Natural killer cell (primary cell): ENCODE data around the gene PPP1R36. TPM values are rescaled to one million over a fixed set of nuclear protein-coding genes. Genes with fewer than 3 reads are reported as not detected.

Experiments used
- ATAC-seq, 3 donors: fragments of 150-1000 bp in 2 of 3; fragments of 200-7000 bp in 1 of 3; cut with Tn5 transposase; 1 replicate in 1 of 3; 2 replicates in 2 of 3; pipeline ENCODE4 v1.10.0; 2021; ENCODE audit warnings: mild to moderate bottlenecking in 2 of 3, moderate library complexity in 2 of 3
- DNase-seq, 2 donors: peaks; one replicate each; pipeline versions ENCODE4 v3.0.0 to v3.0.0-alpha.2; 2013 to 2021; ENCODE audit warnings: mixed read lengths in 1 of 2
- H3K27ac ChIP-seq: one replicate; pipeline ENCODE4 v1.5.1; 2013; ENCODE audit warnings: mild to moderate bottlenecking, low read length
- H3K27me3 ChIP-seq: one replicate; pipeline ENCODE4 v1.6.1; 2013; ENCODE audit warnings: low read length; ENCODE audit not compliant: control insufficient read depth, insufficient read depth
- H3K36me3 ChIP-seq: one replicate; pipeline ENCODE4 v1.6.1; 2013; ENCODE audit warnings: low read length; ENCODE audit not compliant: control insufficient read depth, insufficient read depth
- H3K4me1 ChIP-seq: one replicate; pipeline ENCODE4 v1.6.1; 2013; ENCODE audit warnings: low read length; ENCODE audit not compliant: control insufficient read depth, insufficient read depth
- H3K4me3 ChIP-seq: one replicate; pipeline ENCODE4 v1.5.1; 2013; ENCODE audit warnings: low read length
- H3K9me3 ChIP-seq: one replicate; pipeline ENCODE4 v1.6.1; 2013; ENCODE audit warnings: low read length; ENCODE audit not compliant: control insufficient read depth, insufficient read depth
- H3K27ac Mint-ChIP-seq, 2 donors: one replicate each; pipeline ENCODE4 v1.8.0; 2022; ENCODE audit warnings: mild to moderate bottlenecking in 2 of 2, mixed read lengths in 2 of 2, moderate library complexity in 1 of 2
- H3K27me3 Mint-ChIP-seq, 2 donors: one replicate each; pipeline ENCODE4 v1.8.0; 2022; ENCODE audit warnings: low read depth in 2 of 2, mixed read lengths in 2 of 2
- H3K36me3 Mint-ChIP-seq: one replicate; pipeline ENCODE4 v1.8.0; 2022; ENCODE audit warnings: mixed read lengths
- H3K4me1 Mint-ChIP-seq, 2 donors: one replicate each; pipeline ENCODE4 v1.8.0; 2022; ENCODE audit warnings: mixed read lengths in 2 of 2
- H3K4me3 Mint-ChIP-seq: one replicate; pipeline ENCODE4 v1.8.0; 2022; ENCODE audit warnings: mild to moderate bottlenecking, moderate library complexity, mixed read lengths
- H3K9me3 Mint-ChIP-seq, 2 donors: one replicate each; pipeline ENCODE4 v1.8.0; 2022; ENCODE audit warnings: mixed read lengths in 2 of 2
- CTCF ChIP-seq: fragments of 200-600 bp; IDR thresholded peaks from one replicate; pipeline ENCODE4 v1.8.0; 2022; ENCODE audit warnings: antibody characterized with exemption
- WGBS: methylation state at CpG from one replicate; pipeline ENCODE4 v1.1.7; 2013; ENCODE audit warnings: missing lambda C conversion rate; ENCODE audit not compliant: insufficient coverage; 5-methylcytosine and 5-hydroxymethylcytosine counted together
- intact Hi-C: fragments of 100-400 bp; cut with micrococcal nuclease; formaldehyde crosslinking; loops from one replicate; pipeline ENCODE4 v1.14.2; 2022
- total RNA-seq, 4 donors: library from RNA; stranded (reverse); fragments of 120-200 nt in 1 of 4; gene quantifications; one replicate each; pipeline versions ENCODE4 v1.2.3 to v1.2.4, GENCODE V29; 2013 to 2022

PPP1R36 gene
- total RNA-seq, 3 donors from 2014 or later (not counting 1 experiment from before 2014, with no cell fraction given), result 0.60 to 1.2 (median 1.0) TPM

- H3K27ac Mint-ChIP-seq, result no peak overlapping the region
- Histone ChIP-seq H3K4me3 (no peak overlapping the region), H3K4me1 (no peaks in the 10 kb centered on the region), H3K36me3 (no peaks in the 10 kb centered on the region), H3K27ac (no peak overlapping the region), H3K27me3 (no peaks in the 10 kb centered on the region), H3K9me3 (no peaks in the 10 kb centered on the region)
- DNase-seq, result no peak
- intact Hi-C loops, result no loop called here
- peaks cover 12 to 13% of the 10 kb centered on the region in 2 donors for H3K27me3 Mint-ChIP-seq
- H3K4me3 Mint-ChIP-seq, result no peak overlapping the region
- ATAC-seq, result no peak
- H3K9me3 Mint-ChIP-seq, result no peaks in the 10 kb centered on the region
- no peaks in the 10 kb centered on the region for H3K4me1 Mint-ChIP-seq
- H3K36me3 Mint-ChIP-seq, result no peaks in the 10 kb centered on the region
- WGBS, result 71% methylated on average over 4 of the region's 5 CpGs
- TF ChIP-seq CTCF, result no peak
These were observed 60.4 kb downstream of the PPP1R36 start for GRCh38 chr14:64610049-64610746.

GRCh38 chr14:64611358-64612020 lies 61.7 kb downstream of the PPP1R36 start:
- Mint-ChIP-seq H3K27ac (no peak overlapping the region), H3K4me3 (no peak overlapping the region), H3K27me3 (peaks cover under 1 to 5% of the 10 kb centered on the region in 2 donors), H3K36me3 (no peaks in the 10 kb centered on the region), H3K9me3 (no peaks in the 10 kb centered on the region), H3K4me1 (no peaks in the 10 kb centered on the region)
- Histone ChIP-seq H3K4me1 (no peaks in the 10 kb centered on the region), H3K36me3 (no peaks in the 10 kb centered on the region), H3K4me3 (no peak overlapping the region), H3K9me3 (no peaks in the 10 kb centered on the region), H3K27ac (no peak overlapping the region), H3K27me3 (no peaks in the 10 kb centered on the region)
- intact Hi-C loops, result no loop called here
- no peak for TF ChIP-seq CTCF
- ATAC-seq (no peak), DNase-seq (no peak)
- WGBS, result no CpG with 5 or more reads among the region's 1 CpG

- H3K4me1 ChIP-seq, result no peaks in the 10 kb centered on the region
- peaks cover 0 to 4% of the 10 kb centered on the region in 2 donors for H3K27me3 Mint-ChIP-seq
- intact Hi-C loops, result no loop called here
- ATAC-seq, result no peak
- no peak for DNase-seq
- no peak for TF ChIP-seq CTCF
- WGBS, result no CpG with 5 or more reads among the region's 1 CpG
- no peaks in the 10 kb centered on the region for H3K4me1 Mint-ChIP-seq
- no peaks in the 10 kb centered on the region for H3K27me3 ChIP-seq
- H3K36me3 Mint-ChIP-seq, result no peaks in the 10 kb centered on the region
- no peaks in the 10 kb centered on the region for H3K36me3 ChIP-seq
- H3K9me3 Mint-ChIP-seq, result no peaks in the 10 kb centered on the region
- no peak overlapping the region for H3K27ac Mint-ChIP-seq
- H3K27ac ChIP-seq, result no peak overlapping the region
- H3K4me3 ChIP-seq, result no peak overlapping the region
- no peak overlapping the region for H3K4me3 Mint-ChIP-seq
- no peaks in the 10 kb centered on the region for H3K9me3 ChIP-seq
These were observed 62.2 kb downstream of the PPP1R36 start for GRCh38 chr14:64612021-64612380.
